MM.1S (cell line): ENCODE data around the gene CHRM3.

Experiments used
- CTCF ChIP-seq: fragments of 300-600 bp; sonication (generic); IDR thresholded peaks from 2 replicates; pipeline ENCODE4 v1.5.1; 2016; ENCODE audit warnings: antibody characterized with exemption, low read length, mixed read lengths
- EZH2 ChIP-seq: fragments of 300-600 bp; sonication (generic); optimal IDR thresholded peaks from 2 replicates; pipeline ENCODE3; 2017; ENCODE audit warnings: low read depth, mild to moderate bottlenecking, antibody characterized with exemption, low read length, mixed read lengths
- EZH2phosphoT487 ChIP-seq: fragments of 300-600 bp; sonication (generic); IDR thresholded peaks from 2 replicates; pipeline ENCODE4 v1.6.1; 2018; ENCODE audit warnings: antibody characterized with exemption, low read length

- TF ChIP-seq CTCF (no peak), EZH2 (no peak), EZH2phosphoT487 (no peak)
Measured at GRCh38 chr1:239382666-239383065, 3.7 kb upstream of the CHRM3 start.
